Smooth muscle cell (in vitro differentiated cells): ENCODE measurements around the gene SPATA21. TPM values are rescaled to one million over a fixed set of nuclear protein-coding genes. Genes with fewer than 3 reads are reported as not detected.

ENCODE experiments used
- DNase-seq: peaks from one replicate; lab custom pipeline; 2025; ENCODE audit not compliant: unreplicated experiment; lab: John Stamatoyannopoulos, UW
- H2AFZ ChIP-seq: fragments of 200-600 bp; sonication (generic); 2 replicates; pipeline ENCODE4 v1.6.0; 2016; ENCODE audit warnings: antibody characterized with exemption, low read depth, mild to moderate bottlenecking
- H3F3A ChIP-seq: fragments of 200-600 bp; sonication (generic); 2 replicates; pipeline ENCODE4 v1.6.0; 2017; ENCODE audit warnings: antibody characterized with exemption, low read depth
- H3K27ac ChIP-seq: fragments of 200-600 bp; sonication (generic); 2 replicates; pipeline ENCODE4 v1.5.1; 2016; ENCODE audit warnings: low read depth, mild to moderate bottlenecking
- H3K27me3 ChIP-seq: fragments of 200-600 bp; sonication (generic); 2 replicates; pipeline ENCODE4 v1.6.1; 2016; ENCODE audit warnings: low read depth, mild to moderate bottlenecking
- H3K36me3 ChIP-seq: fragments of 200-600 bp; sonication (generic); 2 replicates; pipeline ENCODE4 v1.5.1; 2016; ENCODE audit warnings: low read depth
- H3K4me1 ChIP-seq: fragments of 200-600 bp; sonication (generic); 2 replicates; pipeline ENCODE4 v1.5.1; 2016; ENCODE audit warnings: low read depth
- H3K4me2 ChIP-seq: fragments of 200-600 bp; sonication (generic); 2 replicates; pipeline ENCODE4 v1.6.0; 2016; ENCODE audit warnings: mild to moderate bottlenecking
- H3K4me3 ChIP-seq: fragments of 200-600 bp; sonication (generic); 2 replicates; pipeline ENCODE4 v1.5.1; 2016; ENCODE audit warnings: mild to moderate bottlenecking
- H3K79me2 ChIP-seq: fragments of 200-600 bp; sonication (generic); 2 replicates; pipeline ENCODE4 v1.6.0; 2016; ENCODE audit warnings: low read depth, mild to moderate bottlenecking
- H3K9ac ChIP-seq: fragments of 200-600 bp; sonication (generic); 2 replicates; pipeline ENCODE4 v1.6.0; 2016; ENCODE audit warnings: low read depth
- H3K9me3 ChIP-seq: fragments of 200-600 bp; sonication (generic); replicated peaks from 2 replicates; pipeline ENCODE4 v1.5.1; 2016; ENCODE audit warnings: low read depth
- H4K20me1 ChIP-seq: fragments of 200-600 bp; sonication (generic); 2 replicates; pipeline ENCODE4 v1.6.0; 2016; ENCODE audit warnings: low read depth
- WGBS: methylation state at CpG from one replicate; pipeline ENCODE4 v1.1.7; 2016; ENCODE audit warnings: low lambda C conversion rate; 5-methylcytosine and 5-hydroxymethylcytosine counted together
- polyA plus RNA-seq: library from polyadenylated mRNA; unstranded; fragments of >200 nt; fragmentation: Nextera tagmentation; extraction: Ambion mirVana; gene quantifications from 2 replicates; pipeline ENCODE4 v1.2.1, GENCODE V29; 2016
- total RNA-seq: library from RNA; depleted of rRNA; stranded (reverse); fragments of >200 nt; gene quantifications from 2 replicates; pipeline ENCODE4 v1.2.3, GENCODE V29; 2014
- TF ChIP-seq, protein P1 (sequence below): fragments of 200-600 bp; sonication (generic); IDR thresholded peaks from 2 replicates; pipeline ENCODE4 v1.5.1; 2017; ENCODE audit warnings: borderline replicate concordance, mild to moderate bottlenecking, antibody characterized with exemption; ENCODE audit not compliant: insufficient read depth, poor library complexity, severe bottlenecking

SPATA21 gene
- total and polyA plus RNA-seq, 2 experiments from 2014 or later = not detected

DNA sequence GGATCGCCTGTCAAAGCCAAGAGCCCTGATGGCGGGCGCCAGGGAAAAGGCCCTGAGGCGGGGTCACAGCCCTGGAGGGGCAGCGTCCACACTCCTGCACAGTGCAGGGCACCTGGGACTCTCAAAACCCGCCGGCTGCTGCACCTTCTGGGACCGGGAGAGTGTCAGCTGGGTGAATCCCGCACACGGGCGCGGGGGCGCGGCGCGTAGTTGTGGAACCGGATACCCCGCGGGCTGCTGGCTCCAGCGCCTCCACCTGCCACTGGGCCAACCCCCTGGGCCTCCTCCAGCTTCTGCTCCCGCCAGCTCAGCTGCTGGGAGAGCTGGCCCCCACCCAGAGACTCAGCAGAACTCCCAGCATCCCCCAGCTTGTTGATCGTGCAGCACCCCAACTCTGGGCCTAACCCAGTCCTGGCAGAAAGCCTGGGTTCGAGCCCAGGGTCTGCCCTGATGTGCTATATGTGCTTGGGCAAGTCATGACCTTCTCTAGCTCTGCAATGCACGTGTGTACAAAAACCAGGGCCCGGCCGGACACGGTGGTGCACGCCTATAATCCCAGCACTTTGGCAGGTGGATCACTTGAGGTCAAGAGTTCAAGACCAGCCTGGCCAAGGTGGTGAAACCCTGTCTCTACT, 37.1 kb upstream of the SPATA21 start:
- Histone ChIP-seq H3K4me2 (no peak overlapping the region), H3K27ac (no peak overlapping the region), H3K9ac (no peak overlapping the region), H4K20me1 (no peaks in the 10 kb centered on the region), H3K79me2 (no peaks in the 10 kb centered on the region), H3K9me3 (no peaks in the 10 kb centered on the region), H3K4me1 (no peaks in the 10 kb centered on the region), H3K27me3 (no peaks in the 10 kb centered on the region), H2AFZ (no peak overlapping the region), H3K36me3 (no peaks in the 10 kb centered on the region), H3K4me3 (no peak overlapping the region), H3F3A (no peaks in the 10 kb centered on the region)
- TF ChIP-seq, protein P1, sequence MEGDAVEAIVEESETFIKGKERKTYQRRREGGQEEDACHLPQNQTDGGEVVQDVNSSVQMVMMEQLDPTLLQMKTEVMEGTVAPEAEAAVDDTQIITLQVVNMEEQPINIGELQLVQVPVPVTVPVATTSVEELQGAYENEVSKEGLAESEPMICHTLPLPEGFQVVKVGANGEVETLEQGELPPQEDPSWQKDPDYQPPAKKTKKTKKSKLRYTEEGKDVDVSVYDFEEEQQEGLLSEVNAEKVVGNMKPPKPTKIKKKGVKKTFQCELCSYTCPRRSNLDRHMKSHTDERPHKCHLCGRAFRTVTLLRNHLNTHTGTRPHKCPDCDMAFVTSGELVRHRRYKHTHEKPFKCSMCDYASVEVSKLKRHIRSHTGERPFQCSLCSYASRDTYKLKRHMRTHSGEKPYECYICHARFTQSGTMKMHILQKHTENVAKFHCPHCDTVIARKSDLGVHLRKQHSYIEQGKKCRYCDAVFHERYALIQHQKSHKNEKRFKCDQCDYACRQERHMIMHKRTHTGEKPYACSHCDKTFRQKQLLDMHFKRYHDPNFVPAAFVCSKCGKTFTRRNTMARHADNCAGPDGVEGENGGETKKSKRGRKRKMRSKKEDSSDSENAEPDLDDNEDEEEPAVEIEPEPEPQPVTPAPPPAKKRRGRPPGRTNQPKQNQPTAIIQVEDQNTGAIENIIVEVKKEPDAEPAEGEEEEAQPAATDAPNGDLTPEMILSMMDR = no peak
- 97% methylated on average over 24 of the region's 28 CpGs for WGBS
- no peak for DNase-seq

DNA sequence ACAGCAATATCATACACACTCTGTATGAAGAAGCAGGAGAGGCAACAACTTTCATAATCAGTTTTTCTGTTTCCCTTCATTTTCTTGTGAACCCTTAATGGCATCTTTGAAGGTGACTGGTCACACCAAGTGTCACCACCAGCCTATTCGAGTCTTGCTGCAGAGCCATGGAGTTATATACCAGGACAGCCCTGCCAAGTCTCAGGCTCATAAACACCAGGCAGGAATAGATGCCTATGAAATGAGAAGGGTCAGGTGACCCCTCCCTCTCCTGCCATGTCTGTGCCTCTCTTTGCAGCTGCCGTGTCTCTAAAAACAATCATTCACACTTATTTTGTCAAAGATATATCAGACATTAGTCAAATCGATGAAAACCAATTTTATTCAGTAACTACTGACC, 31.3 kb upstream of the SPATA21 start:
- Histone ChIP-seq H3F3A (no peaks in the 10 kb centered on the region), H3K9me3 (no peaks in the 10 kb centered on the region), H3K9ac (no peak overlapping the region), H3K27me3 (no peaks in the 10 kb centered on the region), H2AFZ (no peak overlapping the region), H3K79me2 (no peaks in the 10 kb centered on the region), H3K4me2 (no peak overlapping the region), H3K27ac (no peak overlapping the region), H3K4me1 (no peaks in the 10 kb centered on the region), H3K36me3 (no peaks in the 10 kb centered on the region), H4K20me1 (no peaks in the 10 kb centered on the region), H3K4me3 (no peak overlapping the region)
- 81% methylated on average over 3 of the region's 3 CpGs for WGBS
- TF ChIP-seq, protein P1 = no peak
- no peak for DNase-seq

DNA sequence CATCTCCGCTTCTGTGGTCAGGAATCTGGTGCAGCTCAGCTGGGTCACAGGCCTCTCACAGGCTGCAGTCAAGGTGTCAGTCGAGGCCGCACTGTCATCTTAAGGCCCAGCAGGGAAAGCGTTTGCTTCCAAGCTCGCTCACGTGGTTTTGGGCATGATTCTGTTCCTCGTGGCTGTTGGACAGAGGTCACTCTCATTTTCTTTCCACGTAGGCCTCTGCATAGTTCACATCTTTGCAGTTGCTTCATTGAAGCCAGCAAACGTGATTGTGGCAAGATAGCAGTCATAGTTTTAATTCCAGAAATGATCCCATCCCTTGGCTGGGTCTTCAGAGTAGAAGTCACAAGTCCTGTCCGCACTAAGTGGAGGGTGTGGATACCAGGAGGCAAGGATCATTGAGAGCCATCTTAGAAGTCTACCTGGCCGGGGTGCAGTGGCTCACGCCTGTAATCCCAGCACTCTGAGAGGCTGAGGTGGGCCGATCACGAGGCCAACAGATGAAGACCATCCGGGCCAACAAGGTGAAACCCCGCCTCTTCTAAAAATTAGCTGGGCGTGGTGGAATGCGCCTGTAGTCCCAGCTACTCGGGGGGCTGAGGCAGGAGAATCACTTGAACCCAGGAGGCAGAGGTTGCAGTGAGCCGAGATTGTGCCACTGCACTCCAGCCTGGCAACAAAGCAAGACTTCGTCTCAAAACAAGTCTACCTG, 27.8 kb upstream of the SPATA21 start:
- Histone ChIP-seq H3K9ac (no peak overlapping the region), H3K9me3 (no peaks in the 10 kb centered on the region), H3K36me3 (no peaks in the 10 kb centered on the region), H3K4me2 (no peak overlapping the region), H2AFZ (no peak overlapping the region), H3K27me3 (no peaks in the 10 kb centered on the region), H3F3A (no peaks in the 10 kb centered on the region), H3K79me2 (no peaks in the 10 kb centered on the region), H3K4me1 (no peaks in the 10 kb centered on the region), H3K4me3 (no peak overlapping the region), H4K20me1 (no peaks in the 10 kb centered on the region), H3K27ac (no peak overlapping the region)
- WGBS = 89% methylated on average over 21 of the region's 21 CpGs
- TF ChIP-seq, protein P1 = no peak
- no peak for DNase-seq

DNA sequence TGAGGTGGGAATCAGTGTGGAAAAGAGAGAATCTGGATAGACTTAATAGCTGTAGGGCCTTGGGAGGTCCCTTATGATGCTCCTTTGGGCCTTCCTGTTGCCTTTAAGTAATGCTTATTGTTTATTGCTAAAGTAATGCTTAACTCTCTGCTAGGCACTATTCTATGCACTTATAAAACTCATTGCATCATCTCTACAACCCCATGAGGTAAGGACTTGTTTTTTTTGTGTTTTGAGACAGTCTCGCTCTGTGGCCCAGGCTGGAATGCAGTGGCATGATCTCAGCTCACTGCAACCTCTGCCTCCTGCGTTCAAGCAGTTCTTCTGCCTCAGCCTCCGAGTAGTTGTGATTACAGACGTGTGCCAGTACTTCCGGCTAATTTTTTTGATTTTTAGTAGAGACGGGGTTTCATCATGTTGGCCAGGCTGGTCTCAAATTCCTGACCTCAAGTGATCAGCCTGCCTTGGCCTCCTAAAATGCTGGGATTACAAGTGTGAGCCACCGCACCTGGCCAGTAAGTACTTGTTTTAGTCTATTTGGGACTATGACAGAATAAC, 25.6 kb upstream of the SPATA21 start:
- no peak overlapping the region for H3K9ac ChIP-seq
- H2AFZ ChIP-seq = no peak overlapping the region
- H3K27me3 ChIP-seq = no peaks in the 10 kb centered on the region
- H3K79me2 ChIP-seq = no peaks in the 10 kb centered on the region
- H3K9me3 ChIP-seq = no peaks in the 10 kb centered on the region
- H3K4me3 ChIP-seq = no peak overlapping the region
- H3K4me2 ChIP-seq = no peak overlapping the region
- H3K27ac ChIP-seq = no peak overlapping the region
- WGBS = 93% methylated on average over 7 of the region's 7 CpGs
- no peak for DNase-seq
- TF ChIP-seq, protein P1 = no peak
- H3K4me1 ChIP-seq = no peaks in the 10 kb centered on the region
- H3K36me3 ChIP-seq = no peaks in the 10 kb centered on the region
- H4K20me1 ChIP-seq = no peaks in the 10 kb centered on the region
- no peaks in the 10 kb centered on the region for H3F3A ChIP-seq
